ENCODE data around the gene PRKX.
"Not testable (repeated sequence)": the region's sequence is repeated elsewhere in the genome, so short reads cannot be mapped to it uniquely, and the experiment has no call there.

Gene PRKX

GRCh38 chrX:3738509-3738908 lies 25.1 kb upstream of the PRKX start:
- TF ChIP-seq CTCF (IDR thresholded peaks at IDR 0.05; ENCODE audit: unreplicated experiment in 3 of 3), result no peak
- peaks cover 7% of the 10 kb centered on the region for H3K9me3 Mint-ChIP-seq
- no peak overlapping the region for H3K4me3 Mint-ChIP-seq
- no peaks in the 10 kb centered on the region for H3K36me3 Mint-ChIP-seq (ENCODE audit: low read depth)
- peaks cover 4% of the 10 kb centered on the region for H3K27me3 Mint-ChIP-seq (ENCODE audit: low read depth)
- H3K4me1 Mint-ChIP-seq, result no peaks in the 10 kb centered on the region
- no peak overlapping the region for H3K27ac Mint-ChIP-seq

GRCh38 chrX:3736536-3736935 lies 23.1 kb upstream of the PRKX start:
- not testable (repeated sequence) for H3K36me3 Mint-ChIP-seq (ENCODE audit: low read depth); H3K27me3 Mint-ChIP-seq (ENCODE audit: low read depth); H3K27ac Mint-ChIP-seq; H3K4me1 Mint-ChIP-seq; H3K4me3 Mint-ChIP-seq; H3K9me3 Mint-ChIP-seq

GRCh38 chrX:3735891-3736290 lies 22.4 kb upstream of the PRKX start:
- H3K36me3 Mint-ChIP-seq (ENCODE audit: low read depth); H3K4me3 Mint-ChIP-seq; H3K9me3 Mint-ChIP-seq: not testable (repeated sequence)

GRCh38 chrX:3734456-3734855 lies 21.0 kb upstream of the PRKX start:
- H3K27me3 Mint-ChIP-seq (ENCODE audit: low read depth); H3K27ac Mint-ChIP-seq; H3K36me3 Mint-ChIP-seq (ENCODE audit: low read depth); H3K4me3 Mint-ChIP-seq; H3K9me3 Mint-ChIP-seq; H3K4me1 Mint-ChIP-seq: not testable (repeated sequence)

More at GRCh38 chrX:3735891-3736290, 22.4 kb upstream of the PRKX start:
- not testable (repeated sequence) for H3K27ac Mint-ChIP-seq; H3K4me1 Mint-ChIP-seq; H3K27me3 Mint-ChIP-seq (ENCODE audit: low read depth)

GRCh38 chrX:3733043-3733430 lies 19.6 kb upstream of the PRKX start:
- no peak for TF ChIP-seq CTCF (IDR thresholded peaks at IDR 0.05; ENCODE audit: unreplicated experiment in 3 of 3)
- H3K27ac Mint-ChIP-seq, result no peak overlapping the region
- H3K4me3 Mint-ChIP-seq, result no peak overlapping the region
- no peaks in the 10 kb centered on the region for H3K4me1 Mint-ChIP-seq
- no peaks in the 10 kb centered on the region for H3K36me3 Mint-ChIP-seq (ENCODE audit: low read depth)
- H3K27me3 Mint-ChIP-seq (ENCODE audit: low read depth), result peaks cover 4% of the 10 kb centered on the region
- no peaks in the 10 kb centered on the region for H3K9me3 Mint-ChIP-seq

GRCh38 chrX:3732326-3733042 lies 19.0 kb upstream of the PRKX start:
- H3K27me3 Mint-ChIP-seq (ENCODE audit: low read depth); H3K9me3 Mint-ChIP-seq; H3K4me3 Mint-ChIP-seq; H3K36me3 Mint-ChIP-seq (ENCODE audit: low read depth); H3K27ac Mint-ChIP-seq; H3K4me1 Mint-ChIP-seq: not testable (repeated sequence)

GRCh38 chrX:3728454-3728853 lies 15.0 kb upstream of the PRKX start:
- no peak for TF ChIP-seq CTCF (IDR thresholded peaks at IDR 0.05; ENCODE audit: unreplicated experiment in 3 of 3)

GRCh38 chrX:3723460-3723859 lies 10.0 kb upstream of the PRKX start:
- H3K36me3 Mint-ChIP-seq (ENCODE audit: low read depth); H3K4me1 Mint-ChIP-seq; H3K4me3 Mint-ChIP-seq; H3K27me3 Mint-ChIP-seq (ENCODE audit: low read depth); H3K9me3 Mint-ChIP-seq; H3K27ac Mint-ChIP-seq: not testable (repeated sequence)

More at GRCh38 chrX:3728454-3728853, 15.0 kb upstream of the PRKX start:
- H3K27ac Mint-ChIP-seq, result no peak overlapping the region
- H3K9me3 Mint-ChIP-seq, result no peaks in the 10 kb centered on the region
- H3K4me3 Mint-ChIP-seq, result no peak overlapping the region
- no peaks in the 10 kb centered on the region for H3K27me3 Mint-ChIP-seq (ENCODE audit: low read depth)
- no peaks in the 10 kb centered on the region for H3K4me1 Mint-ChIP-seq
- H3K36me3 Mint-ChIP-seq (ENCODE audit: low read depth), result no peaks in the 10 kb centered on the region

Measured in nephron (organoid).